RWPE1 (cell line): ENCODE measurements around the gene SPAG4.

Source experiments
- CTCF ChIA-PET: fragments of 350-600 bp; sonication (Branson Sonifier 250); formaldehyde crosslinking; extraction: SDS; loops from one replicate; lab custom pipeline; 2021; lab: Yijun Ruan, JAX
- POLR2A ChIA-PET: fragments of 400-600 bp; formaldehyde crosslinking; extraction: SDS; loops from one replicate; lab custom pipeline; 2020; ENCODE audit warnings: antibody characterized with exemption; ENCODE audit not compliant: low non-redundant PET; lab: Yijun Ruan, JAX
- DNase-seq: peaks from one replicate; pipeline ENCODE4 v3.0.0; 2012; ENCODE audit warnings: low spot score
- H3K27ac ChIP-seq: fragments of 450-650 bp; 2 replicates; pipeline ENCODE4 v1.5.1; 2017
- TF ChIP-seq, protein P1 (sequence below): fragments of 450-650 bp; conservative IDR thresholded peaks from 2 replicates; pipeline ENCODE4 v1.5.1; 2017; ENCODE audit warnings: low read depth, mild to moderate bottlenecking

The SPAG4 gene

DNA sequence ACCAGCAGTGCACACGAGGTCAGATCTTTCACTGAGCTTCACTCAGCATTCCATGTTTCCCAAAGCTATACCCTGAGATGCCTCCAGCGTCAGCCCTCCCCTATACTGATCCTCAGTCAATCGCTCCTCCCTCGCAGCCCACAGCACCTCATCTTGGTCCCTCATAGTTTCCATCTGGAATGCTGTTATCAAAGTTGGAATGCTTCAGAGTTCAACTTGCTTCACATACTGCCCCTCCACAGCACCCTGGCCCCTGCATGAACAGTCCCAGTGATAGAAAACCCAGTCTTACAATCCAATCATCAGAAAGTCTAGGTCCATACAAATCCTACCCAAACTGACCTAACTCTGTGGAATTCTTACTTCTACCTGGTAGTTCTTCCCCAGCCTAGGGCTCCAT is 20.0 kb downstream of the SPAG4 start:
- TF ChIP-seq, protein P1, sequence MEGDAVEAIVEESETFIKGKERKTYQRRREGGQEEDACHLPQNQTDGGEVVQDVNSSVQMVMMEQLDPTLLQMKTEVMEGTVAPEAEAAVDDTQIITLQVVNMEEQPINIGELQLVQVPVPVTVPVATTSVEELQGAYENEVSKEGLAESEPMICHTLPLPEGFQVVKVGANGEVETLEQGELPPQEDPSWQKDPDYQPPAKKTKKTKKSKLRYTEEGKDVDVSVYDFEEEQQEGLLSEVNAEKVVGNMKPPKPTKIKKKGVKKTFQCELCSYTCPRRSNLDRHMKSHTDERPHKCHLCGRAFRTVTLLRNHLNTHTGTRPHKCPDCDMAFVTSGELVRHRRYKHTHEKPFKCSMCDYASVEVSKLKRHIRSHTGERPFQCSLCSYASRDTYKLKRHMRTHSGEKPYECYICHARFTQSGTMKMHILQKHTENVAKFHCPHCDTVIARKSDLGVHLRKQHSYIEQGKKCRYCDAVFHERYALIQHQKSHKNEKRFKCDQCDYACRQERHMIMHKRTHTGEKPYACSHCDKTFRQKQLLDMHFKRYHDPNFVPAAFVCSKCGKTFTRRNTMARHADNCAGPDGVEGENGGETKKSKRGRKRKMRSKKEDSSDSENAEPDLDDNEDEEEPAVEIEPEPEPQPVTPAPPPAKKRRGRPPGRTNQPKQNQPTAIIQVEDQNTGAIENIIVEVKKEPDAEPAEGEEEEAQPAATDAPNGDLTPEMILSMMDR = no peak
- ChIA-PET CTCF (interaction anchor here (1.2 kb wide), 1 partner anchor 15 kb away, joined by 5 read pairs; no protein-coding TSS in a partner anchor), POLR2A (interaction anchor here (0.6 to 0.7 kb wide), 2 partner anchors 11 to 318 kb away, joined by 4 to 5 read pairs; no protein-coding TSS in a partner anchor)
- DNase-seq = no peak
- peak overlapping the region; percentile 9; the same call in 1 of the 2 replicates for H3K27ac ChIP-seq

DNA sequence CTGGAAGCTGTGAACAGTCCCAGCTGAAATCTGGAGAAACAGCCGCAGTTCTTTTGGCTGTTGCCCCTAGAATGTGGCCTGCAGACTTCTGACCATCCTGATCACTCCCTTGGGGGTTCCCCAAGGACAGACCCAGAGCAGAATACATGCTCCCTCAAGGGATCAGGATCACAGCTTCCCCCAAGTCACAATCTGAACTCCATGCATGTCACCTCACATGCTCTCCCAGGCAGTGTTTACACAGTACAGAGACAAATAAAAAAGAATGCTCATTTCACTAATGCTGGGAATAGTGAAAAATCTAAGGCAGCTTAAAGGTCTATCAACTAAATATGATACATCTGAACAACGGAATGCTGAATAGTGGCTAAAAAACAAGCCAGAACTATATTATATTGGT is 20.5 kb downstream of the SPAG4 start:
- CTCF ChIA-PET = interaction anchor here (0.6 to 1.2 kb wide), 2 partner anchors 16 to 20 kb away, joined by 4 to 5 read pairs; partner anchors contain the start of gene SPAG4
- POLR2A ChIA-PET = no interaction called here
- DNase-seq = no peak
- H3K27ac ChIP-seq = no peak overlapping the region
- TF ChIP-seq, protein P1 = no peak

DNA sequence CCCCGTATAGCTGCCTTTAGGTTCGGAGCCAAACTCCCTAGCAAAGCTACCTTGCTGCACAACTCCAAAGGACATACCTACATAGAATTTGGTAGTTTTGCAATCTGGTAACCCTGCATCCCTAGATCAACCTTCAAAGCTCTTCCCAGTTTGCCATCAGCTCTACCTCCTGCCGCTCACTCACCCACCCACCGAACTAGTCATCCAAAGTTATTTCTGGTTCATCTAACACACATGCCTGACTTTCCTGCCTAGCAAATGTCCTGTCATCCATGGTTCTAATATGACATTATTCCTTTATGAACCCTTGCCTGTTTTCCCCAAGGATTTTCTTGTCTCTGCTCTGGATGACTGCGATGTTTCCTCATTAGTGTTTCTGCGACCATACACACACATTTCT is 21.6 kb downstream of the SPAG4 start:
- CTCF ChIA-PET = interaction anchor here (0.6 to 0.7 kb wide), 4 partner anchors 10 to 1209 kb away, joined by 3 to 5 read pairs (median 4); no protein-coding TSS in a partner anchor

DNA sequence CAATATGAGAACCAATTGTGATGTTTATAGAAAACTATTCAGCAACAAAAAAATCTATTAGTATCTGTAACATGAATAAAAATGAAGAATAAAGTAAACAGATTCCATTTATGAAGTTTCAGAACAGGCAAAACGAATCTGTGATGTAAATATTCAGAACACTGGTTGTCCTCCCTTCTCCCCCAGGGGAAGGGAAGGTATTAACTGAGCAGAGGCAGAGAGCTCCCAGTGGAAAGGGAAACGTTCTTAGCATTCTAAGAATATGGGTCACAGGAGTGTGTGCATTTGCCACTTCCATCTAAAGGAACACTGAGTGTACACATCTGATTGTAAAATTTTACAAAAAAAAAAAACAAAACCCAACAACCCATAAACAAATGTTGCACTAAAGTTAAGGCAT is 23.1 kb downstream of the SPAG4 start:
- DNase-seq = no peak
- POLR2A ChIA-PET = no interaction called here
- TF ChIP-seq, protein P1 = no peak
- CTCF ChIA-PET = interaction anchor here (0.9 kb wide), 1 partner anchor 20 kb away, joined by 4 read pairs; no protein-coding TSS in a partner anchor
- no peak overlapping the region for H3K27ac ChIP-seq

More for the DNA sequence above, 21.6 kb downstream of the SPAG4 start:
- POLR2A ChIA-PET = no interaction called here
- TF ChIP-seq, protein P1 = no peak
- DNase-seq = no peak
- H3K27ac ChIP-seq = no peak overlapping the region

DNA sequence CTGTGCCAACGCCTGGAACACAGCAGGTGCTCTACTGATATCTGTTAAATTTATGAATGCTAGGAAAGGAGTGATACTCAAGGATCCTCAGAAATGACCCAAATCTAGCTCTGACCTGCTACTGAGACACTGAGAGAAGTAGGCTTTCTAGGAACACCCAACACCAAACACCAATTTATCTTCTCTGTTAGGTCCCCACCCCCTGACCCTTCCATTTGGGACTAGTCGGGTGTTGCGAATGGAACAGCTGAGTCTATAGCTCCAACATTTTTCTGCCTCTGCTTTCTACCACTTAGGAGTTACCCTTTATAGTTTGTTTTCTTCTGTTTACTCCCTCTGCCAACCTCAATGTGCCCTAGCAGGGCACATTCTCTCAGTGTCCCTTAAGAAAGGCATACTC is 25.1 kb downstream of the SPAG4 start:
- H3K27ac ChIP-seq = no peak overlapping the region
- DNase-seq = no peak
- POLR2A ChIA-PET = no interaction called here
- CTCF ChIA-PET = no interaction called here
- TF ChIP-seq, protein P1 = no peak

DNA sequence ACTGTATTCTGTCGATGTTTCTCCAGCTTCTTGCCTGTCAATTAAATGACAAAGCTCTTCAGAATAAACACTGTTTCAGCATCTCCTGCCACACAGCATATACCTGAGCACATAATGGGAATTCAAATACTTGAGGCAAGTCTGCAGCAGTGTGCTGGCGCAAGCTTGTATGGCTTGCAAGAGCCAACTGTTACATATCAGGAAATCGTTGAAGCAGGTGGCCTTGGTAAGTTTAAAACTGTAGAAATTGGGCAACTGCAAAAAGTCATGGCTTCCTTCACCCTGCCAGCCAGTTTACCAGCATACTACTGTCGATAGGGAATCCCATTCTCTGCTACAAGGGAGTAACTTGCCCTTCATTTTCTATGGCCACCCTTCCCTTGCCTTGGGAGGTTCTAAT is 26.1 kb downstream of the SPAG4 start:
- DNase-seq = no peak
- TF ChIP-seq, protein P1 = no peak
- ChIA-PET CTCF (no interaction called here), POLR2A (no interaction called here)
- no peak overlapping the region for H3K27ac ChIP-seq
